LNCaP clone FGC (cell line): Measurements from ENCODE around the gene CALHM6.

Experiments used
- DNase-seq: peaks from one replicate; pipeline ENCODE4 v3.0.0-alpha.2; 2011; ENCODE audit warnings: low read depth
- H3K4me3 ChIP-seq: 2 replicates; pipeline ENCODE4 v1.5.1; 2011; ENCODE audit warnings: mild to moderate bottlenecking, low read depth, low read length, control low read depth
- TF ChIP-seq, protein P1 (sequence below): IDR thresholded peaks from 2 replicates; pipeline ENCODE4 v1.5.1; 2012; ENCODE audit warnings: mild to moderate bottlenecking; ENCODE audit not compliant: control insufficient read depth, insufficient read depth; ENCODE audit errors: extremely low read depth

CALHM6 gene

DNA sequence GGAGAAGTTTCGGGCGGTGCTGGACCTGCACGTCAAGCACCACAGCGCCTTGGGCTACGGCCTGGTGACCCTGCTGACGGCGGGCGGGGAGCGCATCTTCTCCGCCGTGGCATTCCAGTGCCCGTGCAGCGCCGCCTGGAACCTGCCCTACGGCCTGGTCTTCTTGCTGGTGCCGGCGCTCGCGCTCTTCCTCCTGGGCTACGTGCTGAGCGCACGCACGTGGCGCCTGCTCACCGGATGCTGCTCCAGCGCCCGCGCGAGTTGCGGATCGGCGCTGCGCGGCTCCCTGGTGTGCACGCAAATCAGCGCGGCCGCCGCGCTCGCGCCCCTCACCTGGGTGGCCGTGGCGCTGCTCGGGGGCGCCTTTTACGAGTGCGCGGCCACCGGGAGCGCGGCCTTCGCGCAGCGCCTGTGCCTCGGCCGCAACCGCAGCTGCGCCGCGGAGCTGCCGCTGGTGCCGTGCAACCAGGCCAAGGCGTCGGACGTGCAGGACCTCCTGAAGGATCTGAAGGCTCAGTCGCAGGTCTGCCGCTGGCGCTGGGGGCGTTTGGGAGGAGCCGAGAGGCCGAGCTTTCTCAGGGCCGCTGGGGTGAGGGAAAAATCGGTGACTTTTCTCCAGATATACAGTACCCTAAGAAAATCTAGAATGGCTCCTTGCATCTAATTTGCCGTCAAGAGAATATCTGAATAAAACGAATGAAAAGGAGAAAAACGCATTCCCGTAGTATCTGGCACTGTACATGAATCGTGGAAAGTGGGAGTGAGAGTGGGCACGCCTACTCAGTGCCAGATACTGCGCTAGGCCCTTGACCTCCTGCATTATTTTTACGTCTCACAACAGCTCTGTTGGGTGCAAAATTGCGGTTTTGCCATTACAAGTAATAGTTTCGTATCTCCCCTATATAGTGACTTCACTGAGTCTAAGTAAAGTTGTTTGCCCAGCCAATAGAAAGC, 1.0 kb downstream of the CALHM6 start:
- no peak overlapping the region for H3K4me3 ChIP-seq
- DNase-seq, result no peak

DNA sequence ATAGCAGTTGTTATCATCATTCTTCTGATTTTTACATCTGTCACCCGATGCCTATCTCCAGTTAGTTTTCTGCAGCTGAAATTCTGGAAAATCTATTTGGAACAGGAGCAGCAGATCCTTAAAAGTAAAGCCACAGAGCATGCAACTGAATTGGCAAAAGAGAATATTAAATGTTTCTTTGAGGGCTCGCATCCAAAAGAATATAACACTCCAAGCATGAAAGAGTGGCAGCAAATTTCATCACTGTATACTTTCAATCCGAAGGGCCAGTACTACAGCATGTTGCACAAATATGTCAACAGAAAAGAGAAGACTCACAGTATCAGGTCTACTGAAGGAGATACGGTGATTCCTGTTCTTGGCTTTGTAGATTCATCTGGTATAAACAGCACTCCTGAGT, 2.1 kb downstream of the CALHM6 start:
- H3K4me3 ChIP-seq, result no peak overlapping the region
- TF ChIP-seq, protein P1, sequence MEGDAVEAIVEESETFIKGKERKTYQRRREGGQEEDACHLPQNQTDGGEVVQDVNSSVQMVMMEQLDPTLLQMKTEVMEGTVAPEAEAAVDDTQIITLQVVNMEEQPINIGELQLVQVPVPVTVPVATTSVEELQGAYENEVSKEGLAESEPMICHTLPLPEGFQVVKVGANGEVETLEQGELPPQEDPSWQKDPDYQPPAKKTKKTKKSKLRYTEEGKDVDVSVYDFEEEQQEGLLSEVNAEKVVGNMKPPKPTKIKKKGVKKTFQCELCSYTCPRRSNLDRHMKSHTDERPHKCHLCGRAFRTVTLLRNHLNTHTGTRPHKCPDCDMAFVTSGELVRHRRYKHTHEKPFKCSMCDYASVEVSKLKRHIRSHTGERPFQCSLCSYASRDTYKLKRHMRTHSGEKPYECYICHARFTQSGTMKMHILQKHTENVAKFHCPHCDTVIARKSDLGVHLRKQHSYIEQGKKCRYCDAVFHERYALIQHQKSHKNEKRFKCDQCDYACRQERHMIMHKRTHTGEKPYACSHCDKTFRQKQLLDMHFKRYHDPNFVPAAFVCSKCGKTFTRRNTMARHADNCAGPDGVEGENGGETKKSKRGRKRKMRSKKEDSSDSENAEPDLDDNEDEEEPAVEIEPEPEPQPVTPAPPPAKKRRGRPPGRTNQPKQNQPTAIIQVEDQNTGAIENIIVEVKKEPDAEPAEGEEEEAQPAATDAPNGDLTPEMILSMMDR, result no peak

More for the DNA sequence above, 1.0 kb downstream of the CALHM6 start:
- TF ChIP-seq, protein P1, result no peak

DNA sequence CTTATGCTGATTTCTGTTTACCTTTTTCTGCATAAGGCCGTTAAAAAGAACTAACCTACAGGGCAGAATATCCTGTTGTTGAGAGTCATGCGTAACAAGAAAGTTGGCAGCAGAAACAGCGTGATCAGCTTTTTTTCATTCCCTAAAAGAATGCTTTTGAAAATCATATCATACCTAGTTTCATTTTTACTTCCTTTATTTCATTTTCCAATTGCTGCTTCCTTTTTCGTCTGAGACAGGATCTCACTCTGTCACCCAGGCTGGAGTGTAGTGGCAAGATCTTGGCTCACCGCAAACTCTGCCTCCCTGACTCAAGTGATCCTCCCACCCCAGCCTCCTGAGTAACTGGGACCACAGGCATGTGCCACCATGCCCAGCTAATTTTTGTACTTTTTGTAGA, 4.1 kb downstream of the CALHM6 start:
- H3K4me3 ChIP-seq, result no peak overlapping the region

More for the DNA sequence above, 2.1 kb downstream of the CALHM6 start:
- no peak for DNase-seq

DNA sequence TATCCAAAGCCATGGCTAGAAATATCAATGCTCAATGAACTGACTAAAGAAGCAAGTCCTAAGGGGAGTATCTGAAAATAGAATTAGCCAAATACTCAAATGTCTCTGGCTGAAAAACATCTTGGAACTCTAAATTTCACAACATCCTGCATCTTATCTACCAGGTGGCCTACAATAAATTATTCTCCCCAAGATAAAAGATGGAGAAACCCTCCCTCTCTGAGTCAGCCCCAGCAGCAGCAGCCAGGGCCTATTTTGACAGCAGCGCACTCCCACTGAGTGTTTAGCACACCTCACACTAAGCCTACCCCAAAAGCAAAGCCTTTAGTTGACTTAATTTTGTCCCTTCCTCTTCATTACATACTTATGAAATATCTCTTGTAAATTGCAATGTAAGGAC, 5.9 kb downstream of the CALHM6 start:
- TF ChIP-seq, protein P1, result no peak
- DNase-seq, result no peak
- H3K4me3 ChIP-seq, result no peak overlapping the region

More for the DNA sequence above, 4.1 kb downstream of the CALHM6 start:
- TF ChIP-seq, protein P1, result no peak
- DNase-seq, result no peak

DNA sequence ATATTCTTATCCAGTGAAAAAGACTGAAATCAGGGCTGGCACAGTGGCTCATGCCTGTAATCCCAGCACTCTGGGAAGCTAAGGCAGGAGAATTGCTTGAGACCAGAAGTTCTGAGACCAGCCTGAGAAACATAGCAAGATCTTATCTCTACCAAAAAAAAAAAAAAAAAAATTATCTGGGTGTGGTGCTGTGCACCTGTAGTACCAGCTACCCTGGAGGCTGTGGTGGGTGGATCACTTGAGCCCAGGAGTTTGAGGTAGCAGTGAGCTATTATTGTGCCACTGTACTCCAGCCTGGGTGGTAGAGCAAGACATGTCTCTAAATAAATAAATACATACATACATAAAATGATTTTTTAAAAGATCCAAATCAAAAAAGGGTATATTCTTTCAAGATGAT, 6.3 kb downstream of the CALHM6 start:
- H3K4me3 ChIP-seq, result no peak overlapping the region
- TF ChIP-seq, protein P1, result no peak
- no peak for DNase-seq

DNA sequence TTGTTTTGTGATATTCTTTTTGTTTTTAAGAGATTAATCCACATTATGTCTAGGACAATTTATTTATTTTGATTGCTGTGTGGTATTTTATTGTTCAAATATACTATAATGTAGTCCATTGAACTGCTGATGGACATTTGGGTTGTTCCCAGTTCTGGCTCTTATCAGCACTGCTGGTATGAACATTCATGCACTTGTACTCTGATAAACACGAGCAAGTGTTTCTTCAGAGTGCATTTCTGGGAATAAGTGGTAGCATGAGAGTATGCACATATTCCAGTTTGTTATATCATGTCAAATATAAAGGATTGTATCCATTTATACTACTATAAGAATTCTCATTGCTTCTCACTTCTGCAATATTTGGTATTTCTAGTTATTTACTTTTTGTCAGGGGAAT, 7.1 kb downstream of the CALHM6 start:
- no peak for DNase-seq
- no peak overlapping the region for H3K4me3 ChIP-seq
- TF ChIP-seq, protein P1, result no peak
